Endothelial cell of umbilical vein (primary cell): ENCODE results near the gene SAPCD2. TPM values are rescaled to one million over a fixed set of nuclear protein-coding genes. Genes with fewer than 3 reads are reported as not detected.

Experiments used
- BruUV-seq: library from RNA; stranded (reverse); fragments of 400-500 nt; replicated peaks from 2 replicates; lab custom pipeline; 2021; lab: Mats Ljungman, UMichigan
- CTCF ChIA-PET: fragments of 300-600, 350-600 bp; sonication (Branson Sonifier 250); formaldehyde crosslinking; loops from one replicate; lab custom pipeline; 2021; ENCODE audit warnings: antibody characterized with exemption, inconsistent platforms; lab: Charles Lee
- POLR2A ChIA-PET: fragments of 300-600, 350-600 bp; sonication (Branson Sonifier 250); formaldehyde crosslinking; loops from one replicate; lab custom pipeline; 2021; ENCODE audit warnings: antibody characterized with exemption, inconsistent platforms; lab: Charles Lee
- DNase-seq: peaks from one replicate; pipeline ENCODE4 v3.0.0-alpha.2; 2011; ENCODE audit warnings: low read depth, low spot score
- FAIRE-seq: peaks from 2 replicates; lab custom pipeline; 2011; peaks lifted over from hg19 to GRCh38; lab: Jason Lieb, UNC
- H2AFZ ChIP-seq: 2 replicates; pipeline ENCODE4 v1.6.0; 2012; ENCODE audit warnings: low read depth, low read length, control low read depth, inconsistent platforms
- H3K27ac ChIP-seq: 2 replicates; pipeline ENCODE4 v1.5.1; 2011; ENCODE audit warnings: low read depth, mild to moderate bottlenecking, control low read depth, low read length, moderate library complexity; ENCODE audit not compliant: insufficient read depth
- H3K27me3 ChIP-seq, 2 experiments: 2 replicates each; pipeline versions ENCODE4 v1.6.0 to v1.6.1; 2011; ENCODE audit warnings: low read length in 2 of 2, mixed read lengths in 1 of 2; ENCODE audit not compliant: control insufficient read depth in 2 of 2, insufficient read depth in 2 of 2
- H3K36me3 ChIP-seq, 2 experiments: 2 replicates in 1 of 2; 3 replicates in 1 of 2; pipeline ENCODE4 v1.5.1; 2011; ENCODE audit warnings: low read length in 2 of 2, mild to moderate bottlenecking in 1 of 2, moderate library complexity in 1 of 2; ENCODE audit not compliant: control insufficient read depth in 2 of 2, insufficient read depth in 2 of 2; ENCODE audit errors: extremely low read depth in 1 of 2
- H3K4me1 ChIP-seq: 3 replicates; pipeline ENCODE4 v1.5.1; 2011; ENCODE audit warnings: mild to moderate bottlenecking, low read length; ENCODE audit not compliant: control insufficient read depth, insufficient read depth; ENCODE audit errors: extremely low read depth
- H3K4me2 ChIP-seq: 2 replicates; pipeline ENCODE4 v1.6.1; 2011; ENCODE audit warnings: low read length, control low read depth, mixed read lengths; ENCODE audit not compliant: insufficient read depth
- H3K4me3 ChIP-seq, 3 experiments: fragments of 200-600 bp in 1 of 3; sonication (generic), shearing (Covaris generic) in 1 of 3; replicated peaks in 1 of 3; 2 replicates each; pipeline ENCODE4 v1.5.1; 2011 to 2016; ENCODE audit warnings: control low read depth in 3 of 3, low read length in 3 of 3, mild to moderate bottlenecking in 2 of 3, inconsistent platforms in 1 of 3, low read depth in 1 of 3, moderate library complexity in 1 of 3; ENCODE audit not compliant: insufficient read depth in 1 of 3
- H3K79me2 ChIP-seq: 2 replicates; pipeline ENCODE4 v1.6.0; 2012; ENCODE audit warnings: low read length, inconsistent platforms; ENCODE audit not compliant: control insufficient read depth, insufficient read depth
- H3K9ac ChIP-seq: replicated peaks from 2 replicates; pipeline ENCODE3; 2011; ENCODE audit warnings: low read length, control low read depth; ENCODE audit not compliant: insufficient read depth; ENCODE audit errors: extremely low read depth
- H3K9me1 ChIP-seq: replicated peaks from 3 replicates; pipeline ENCODE4 v1.6.0; 2011; ENCODE audit warnings: mild to moderate bottlenecking, low read length; ENCODE audit not compliant: control insufficient read depth, insufficient read depth; ENCODE audit errors: extremely low read depth
- H3K9me3 ChIP-seq: replicated peaks from 2 replicates; pipeline ENCODE4 v1.5.1; 2012; ENCODE audit warnings: low read length, inconsistent platforms; ENCODE audit not compliant: control insufficient read depth, insufficient read depth
- H4K20me1 ChIP-seq: replicated peaks from 2 replicates; pipeline ENCODE3; 2011; ENCODE audit warnings: mild to moderate bottlenecking, low read length; ENCODE audit not compliant: control insufficient read depth, insufficient read depth; ENCODE audit errors: extremely low read depth
- EZH2 ChIP-seq: IDR thresholded peaks from 2 replicates; pipeline ENCODE4 v1.6.1; 2012; ENCODE audit warnings: borderline replicate concordance, low read depth, mild to moderate bottlenecking, moderate library complexity, low read length, inconsistent platforms; ENCODE audit not compliant: severe bottlenecking
- FOS ChIP-seq: IDR thresholded peaks from 2 replicates; pipeline ENCODE4 v1.6.1; 2011; ENCODE audit warnings: mild to moderate bottlenecking, low read length, moderate library complexity, borderline replicate concordance; ENCODE audit not compliant: insufficient read depth
- GATA2 ChIP-seq: IDR thresholded peaks from 2 replicates; pipeline ENCODE4 v1.7.0; 2011; ENCODE audit warnings: low read depth, mild to moderate bottlenecking, moderate library complexity, mixed read lengths, low read length; ENCODE audit not compliant: insufficient read length, insufficient read depth
- JUN ChIP-seq: IDR thresholded peaks from 2 replicates; pipeline ENCODE4 v1.6.1; 2011; ENCODE audit warnings: borderline replicate concordance, low read depth; ENCODE audit not compliant: insufficient read length, insufficient read depth
- MAX ChIP-seq: IDR thresholded peaks from 2 replicates; pipeline ENCODE4 v1.6.1; 2011; ENCODE audit not compliant: insufficient read depth, insufficient read length
- MYC ChIP-seq: IDR thresholded peaks from one replicate; pipeline ENCODE4 v1.6.1; 2011; ENCODE audit warnings: mild to moderate bottlenecking, low read depth, low read length
- POLR2A ChIP-seq: IDR thresholded peaks from 2 replicates; pipeline ENCODE4 v1.6.1; 2012; ENCODE audit warnings: low read depth, mild to moderate bottlenecking, control low read depth, low read length
- POLR2AphosphoS5 ChIP-seq: IDR thresholded peaks from 2 replicates; pipeline ENCODE4 v1.6.1; 2012; ENCODE audit warnings: low read depth, mild to moderate bottlenecking, control low read depth, low read length, moderate library complexity; ENCODE audit not compliant: insufficient read depth
- dilution Hi-C: fragments of 300-500 bp; cut with MboI; formaldehyde crosslinking; loops from one replicate; pipeline ENCODE4 v1.15.0; 2019; ENCODE audit warnings: low sequenced_read_pairs; ENCODE audit not compliant: extremely low pct_ligation_motif_present
- intact Hi-C: fragments of 100-400 bp; cut with micrococcal nuclease; formaldehyde crosslinking; loops from one replicate; pipeline ENCODE4 v1.10.0; 2022
- polyA plus RNA-seq, 4 experiments: library from polyadenylated mRNA; depleted of rRNA in 3 of 4; stranded (reverse) in 3 of 4; unstranded in 1 of 4; fragments of >200 nt; gene quantifications; 2 replicates each; pipeline versions ENCODE4 v1.2.1 to v1.2.3, GENCODE V29; 2011 to 2012; ENCODE audit warnings: missing spikeins in 1 of 4
- small RNA-seq: library from RNA; depleted of rRNA; stranded (forward); fragments of <200 nt; gene quantifications from one replicate; pipeline ENCODE3, GENCODE V24; 2012; ENCODE audit warnings: low replicate concordance, low read depth; ENCODE audit not compliant: insufficient read depth, insufficient read length
- total RNA-seq: library from RNA; stranded (reverse); gene quantifications from 2 replicates; pipeline ENCODE4 v1.2.3, GENCODE V29; 2021
- TF ChIP-seq, protein P1 (sequence below), 2 donors: IDR thresholded peaks; 1 replicate in 1 of 2; 2 replicates in 1 of 2; pipeline ENCODE4 v1.5.1; 2011; ENCODE audit warnings: low read length in 2 of 2, mild to moderate bottlenecking in 2 of 2, moderate library complexity in 2 of 2, control low read depth in 1 of 2, inconsistent platforms in 1 of 2, low read depth in 1 of 2; ENCODE audit not compliant: insufficient read depth in 1 of 2; ENCODE audit errors: extremely low read depth in 1 of 2

The SAPCD2 gene
- total and polyA plus RNA-seq, 2 donors (not counting 3 experiments of a cell fraction or from before 2014, with no cell fraction given): 11.5 to 27.8 TPM

DNA sequence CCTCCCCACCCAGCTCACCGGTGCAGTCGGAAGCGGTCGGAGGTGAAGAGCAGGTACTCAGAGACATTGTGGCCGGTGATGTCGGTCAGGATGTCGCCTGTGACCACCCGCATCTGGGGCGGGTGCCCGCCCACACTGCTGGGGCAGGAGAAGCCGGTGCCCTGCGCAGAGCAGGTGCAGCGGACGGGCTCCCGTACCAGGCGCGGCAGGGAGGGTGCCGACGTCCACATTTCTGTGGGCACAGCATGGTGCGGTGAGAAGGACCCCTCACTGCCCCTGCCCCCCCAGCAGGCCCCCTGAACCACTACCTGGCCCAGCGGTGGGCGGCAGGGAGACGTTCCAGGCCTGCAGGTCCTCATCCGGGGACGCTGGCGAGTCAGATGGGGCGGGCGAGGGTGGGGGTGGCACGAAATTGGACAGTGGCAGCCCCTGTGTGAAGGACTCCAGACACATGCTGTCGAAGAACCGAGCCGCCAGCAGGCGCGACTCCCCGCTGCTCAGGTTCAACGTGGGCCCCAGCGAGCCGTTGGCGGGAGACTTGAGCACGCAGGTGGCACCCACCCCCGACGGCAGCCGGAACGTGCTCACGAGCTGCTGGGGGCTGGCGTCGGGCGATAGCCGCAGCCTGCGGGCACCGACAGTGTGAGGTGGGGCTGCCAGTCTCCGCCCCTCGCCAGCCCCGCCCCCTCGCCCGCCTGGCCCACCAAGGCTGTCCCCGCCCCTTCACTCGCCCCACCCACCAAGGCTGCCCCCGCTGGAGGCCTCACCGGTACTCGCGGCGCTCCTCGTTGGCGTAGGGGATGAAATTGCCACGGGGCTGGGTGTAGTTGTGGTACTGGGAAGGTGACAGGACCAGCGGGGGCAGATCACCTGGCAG is 57.4 kb downstream of the SAPCD2 start:
- ChIA-PET CTCF (interaction anchor here (1.2 to 1.4 kb wide), 1 partner anchor 16 kb away, joined by 3 to 4 read pairs; no protein-coding TSS in a partner anchor), POLR2A (no interaction called here)
- FAIRE-seq (no peak), DNase-seq (no peak)
- dilution Hi-C loops: no loop called here
- Histone ChIP-seq H4K20me1 (no peaks in the 10 kb centered on the region), H3K27ac (no peak overlapping the region), H3K9me1 (no peaks in the 10 kb centered on the region), H3K4me2 (no peak overlapping the region), H3K9ac (no peak overlapping the region), H3K36me3 (no peaks in the 10 kb centered on the region), H3K27me3 (no peaks in the 10 kb centered on the region), H3K9me3 (no peaks in the 10 kb centered on the region), H2AFZ (no peak overlapping the region), H3K4me1 (no peaks in the 10 kb centered on the region), H3K79me2 (no peaks in the 10 kb centered on the region), H3K4me3 (no peak overlapping the region)
- BruUV-seq: no TSS peak
- TF ChIP-seq POLR2AphosphoS5 (no peak), EZH2 (no peak), GATA2 (no peak), MAX (no peak), FOS (no peak), POLR2A (no peak), MYC (no peak), JUN (no peak)
- TF ChIP-seq, protein P1, sequence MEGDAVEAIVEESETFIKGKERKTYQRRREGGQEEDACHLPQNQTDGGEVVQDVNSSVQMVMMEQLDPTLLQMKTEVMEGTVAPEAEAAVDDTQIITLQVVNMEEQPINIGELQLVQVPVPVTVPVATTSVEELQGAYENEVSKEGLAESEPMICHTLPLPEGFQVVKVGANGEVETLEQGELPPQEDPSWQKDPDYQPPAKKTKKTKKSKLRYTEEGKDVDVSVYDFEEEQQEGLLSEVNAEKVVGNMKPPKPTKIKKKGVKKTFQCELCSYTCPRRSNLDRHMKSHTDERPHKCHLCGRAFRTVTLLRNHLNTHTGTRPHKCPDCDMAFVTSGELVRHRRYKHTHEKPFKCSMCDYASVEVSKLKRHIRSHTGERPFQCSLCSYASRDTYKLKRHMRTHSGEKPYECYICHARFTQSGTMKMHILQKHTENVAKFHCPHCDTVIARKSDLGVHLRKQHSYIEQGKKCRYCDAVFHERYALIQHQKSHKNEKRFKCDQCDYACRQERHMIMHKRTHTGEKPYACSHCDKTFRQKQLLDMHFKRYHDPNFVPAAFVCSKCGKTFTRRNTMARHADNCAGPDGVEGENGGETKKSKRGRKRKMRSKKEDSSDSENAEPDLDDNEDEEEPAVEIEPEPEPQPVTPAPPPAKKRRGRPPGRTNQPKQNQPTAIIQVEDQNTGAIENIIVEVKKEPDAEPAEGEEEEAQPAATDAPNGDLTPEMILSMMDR (IDR thresholded peaks at IDR 0.05; ENCODE audit: extremely low read depth in 1 of 2, insufficient read depth in 1 of 2, low read depth in 1 of 2, low read length in 2 of 2): no peak
- intact Hi-C loops: no loop called here

Small RNA genes within 50 kb of the gene (small RNA-seq; reads per million reads assigned to genes)
- not detected for gene RF00153

Other genes starting within 250 kb of the SAPCD2 start
Only the 30 nearest of the 36 such genes appear.
- 21.5 and 23.1 TPM in 2 replicates for gene TRAF2, start 184.0 kb downstream of the SAPCD2 start, total RNA-seq
- gene TRAF2, start 184.0 kb downstream of the SAPCD2 start, polyA plus RNA-seq: 10.3 and 10.9 TPM in 2 replicates
- 95.6 and 97.3 TPM in 2 replicates for gene FBXW5, start 125.8 kb downstream of the SAPCD2 start, total RNA-seq
- 151 and 209 TPM in 2 replicates for gene FBXW5, start 125.8 kb downstream of the SAPCD2 start, polyA plus RNA-seq
- gene C8G, start 125.3 kb downstream of the SAPCD2 start, total RNA-seq: 1.4 and 1.9 TPM in 2 replicates
- gene C8G, start 125.3 kb downstream of the SAPCD2 start, polyA plus RNA-seq: 0.47 and 0.70 TPM in 2 replicates
- 0.35 TPM in 1 of 2 replicates, not detected in the other for gene LCN12, start 118.3 kb downstream of the SAPCD2 start, total RNA-seq
- gene LCN12, start 118.3 kb downstream of the SAPCD2 start, polyA plus RNA-seq: 0.52 and 0.62 TPM in 2 replicates
- not detected in 2 replicates for gene PTGDS, start 93.1 kb downstream of the SAPCD2 start, total RNA-seq
- not detected in 2 replicates for gene PTGDS, start 93.1 kb downstream of the SAPCD2 start, polyA plus RNA-seq
- not detected in 2 replicates for gene LCNL1, start 87.6 kb downstream of the SAPCD2 start, total RNA-seq
- gene LCNL1, start 87.6 kb downstream of the SAPCD2 start, polyA plus RNA-seq: not detected in 2 replicates
- gene PAXX, start 78.1 kb downstream of the SAPCD2 start, total RNA-seq: 35.0 and 38.7 TPM in 2 replicates
- gene PAXX, start 78.1 kb downstream of the SAPCD2 start, polyA plus RNA-seq: 34.0 and 49.9 TPM in 2 replicates
- gene CLIC3, start 74.0 kb downstream of the SAPCD2 start, total RNA-seq: not detected in 2 replicates
- gene CLIC3, start 74.0 kb downstream of the SAPCD2 start, polyA plus RNA-seq: 2.3 and 4.1 TPM in 2 replicates
- 20.0 and 23.4 TPM in 2 replicates for gene ABCA2, start 42.3 kb downstream of the SAPCD2 start, total RNA-seq
- 29.1 and 41.2 TPM in 2 replicates for gene ABCA2, start 42.3 kb downstream of the SAPCD2 start, polyA plus RNA-seq
- gene FUT7, start 38.5 kb downstream of the SAPCD2 start, total RNA-seq: not detected in 2 replicates
- not detected in 2 replicates for gene FUT7, start 38.5 kb downstream of the SAPCD2 start, polyA plus RNA-seq
- gene NPDC1, start 24.4 kb downstream of the SAPCD2 start, total RNA-seq: 157 and 181 TPM in 2 replicates
- gene NPDC1, start 24.4 kb downstream of the SAPCD2 start, polyA plus RNA-seq: 115 and 144 TPM in 2 replicates
- gene ENTPD2, start 16.5 kb downstream of the SAPCD2 start, total RNA-seq: not detected in 2 replicates
- 0.03 TPM in 1 of 2 replicates, not detected in the other for gene ENTPD2, start 16.5 kb downstream of the SAPCD2 start, polyA plus RNA-seq
- 38.1 and 41.7 TPM in 2 replicates for gene UAP1L1, start 7.0 kb upstream of the SAPCD2 start, total RNA-seq
- gene UAP1L1, start 7.0 kb upstream of the SAPCD2 start, polyA plus RNA-seq: 26.0 and 31.0 TPM in 2 replicates
- gene MAN1B1, start 16.4 kb upstream of the SAPCD2 start, total RNA-seq: 67.7 and 75.3 TPM in 2 replicates
- gene MAN1B1, start 16.4 kb upstream of the SAPCD2 start, polyA plus RNA-seq: 81.0 and 83.3 TPM in 2 replicates
- 118 and 149 TPM in 2 replicates for gene DPP7, start 44.2 kb upstream of the SAPCD2 start, total RNA-seq
- 200 and 247 TPM in 2 replicates for gene DPP7, start 44.2 kb upstream of the SAPCD2 start, polyA plus RNA-seq
- not detected in 2 replicates for gene GRIN1, start 68.6 kb upstream of the SAPCD2 start, total RNA-seq
- gene GRIN1, start 68.6 kb upstream of the SAPCD2 start, polyA plus RNA-seq: not detected in 2 replicates
- not detected in 2 replicates for gene LRRC26, start 99.5 kb upstream of the SAPCD2 start, total RNA-seq
- gene LRRC26, start 99.5 kb upstream of the SAPCD2 start, polyA plus RNA-seq: 0.08 TPM in 1 of 2 replicates, not detected in the other
- gene TMEM210, start 101.5 kb upstream of the SAPCD2 start, total RNA-seq: not detected in 2 replicates
- gene TMEM210, start 101.5 kb upstream of the SAPCD2 start, polyA plus RNA-seq: not detected in 2 replicates
- gene ANAPC2, start 118.0 kb upstream of the SAPCD2 start, total RNA-seq: 69.2 and 70.0 TPM in 2 replicates
- gene ANAPC2, start 118.0 kb upstream of the SAPCD2 start, polyA plus RNA-seq: 44.8 and 57.5 TPM in 2 replicates
- 89.0 and 90.5 TPM in 2 replicates for gene SSNA1, start 118.1 kb upstream of the SAPCD2 start, total RNA-seq
- gene SSNA1, start 118.1 kb upstream of the SAPCD2 start, polyA plus RNA-seq: 146 and 162 TPM in 2 replicates
- gene TPRN, start 130.2 kb upstream of the SAPCD2 start, total RNA-seq: 12.1 and 12.4 TPM in 2 replicates
- 4.3 and 5.7 TPM in 2 replicates for gene TPRN, start 130.2 kb upstream of the SAPCD2 start, polyA plus RNA-seq
- 25.6 and 29.6 TPM in 2 replicates for gene TMEM203, start 135.1 kb upstream of the SAPCD2 start, total RNA-seq
- gene TMEM203, start 135.1 kb upstream of the SAPCD2 start, polyA plus RNA-seq: 39.8 and 40.4 TPM in 2 replicates
- gene NDOR1, start 135.1 kb upstream of the SAPCD2 start, total RNA-seq: 23.4 and 26.7 TPM in 2 replicates
- gene NDOR1, start 135.1 kb upstream of the SAPCD2 start, polyA plus RNA-seq: 13.5 and 18.0 TPM in 2 replicates
- 3.8 and 4.8 TPM in 2 replicates for gene RNF208, start 151.7 kb upstream of the SAPCD2 start, total RNA-seq
- 1.3 and 1.7 TPM in 2 replicates for gene RNF208, start 151.7 kb upstream of the SAPCD2 start, polyA plus RNA-seq
- gene CYSRT1, start 154.6 kb upstream of the SAPCD2 start, total RNA-seq: 0.44 and 0.92 TPM in 2 replicates
- gene CYSRT1, start 154.6 kb upstream of the SAPCD2 start, polyA plus RNA-seq: 1.1 and 1.6 TPM in 2 replicates
- not detected in 2 replicates for gene RNF224, start 156.9 kb upstream of the SAPCD2 start, total RNA-seq
- not detected in 2 replicates for gene RNF224, start 156.9 kb upstream of the SAPCD2 start, polyA plus RNA-seq
- gene SLC34A3, start 160.3 kb upstream of the SAPCD2 start, total RNA-seq: not detected in 2 replicates
- not detected in 2 replicates for gene SLC34A3, start 160.3 kb upstream of the SAPCD2 start, polyA plus RNA-seq
- 546 and 558 TPM in 2 replicates for gene TUBB4B, start 170.7 kb upstream of the SAPCD2 start, total RNA-seq
- gene TUBB4B, start 170.7 kb upstream of the SAPCD2 start, polyA plus RNA-seq: 418 and 439 TPM in 2 replicates
- not detected in 2 replicates for gene STPG3, start 180.7 kb upstream of the SAPCD2 start, total RNA-seq
- not detected in 2 replicates for gene STPG3, start 180.7 kb upstream of the SAPCD2 start, polyA plus RNA-seq
- 70.2 and 76.1 TPM in 2 replicates for gene NELFB, start 184.8 kb upstream of the SAPCD2 start, total RNA-seq
- gene NELFB, start 184.8 kb upstream of the SAPCD2 start, polyA plus RNA-seq: 61.8 and 62.3 TPM in 2 replicates